ENCODE results near the gene SLC39A6. TPM values are rescaled to one million over a fixed set of nuclear protein-coding genes. Genes with fewer than 3 reads are reported as not detected.
"Not testable (repeated sequence)": the region's sequence is repeated elsewhere in the genome, so short reads cannot be mapped to it uniquely, and the experiment has no call there.

SLC39A6 gene
- total RNA-seq: 100 to 1,000 TPM in 4 of 8 experiments, 10 to 100 TPM in 4; 34.9 to 146 (median 99.8) TPM

GRCh38 chr18:36129300-36130038 lies at the start of gene SLC39A6, which contains the start of gene ELP2:
SLC39A6 (minus strand) TSS chr18:36129340; CDS start chr18:36127007, 2,333 bp downstream.
ELP2 (plus strand) TSS chr18:36129899; CDS start chr18:36129934, 35 bp downstream.
- peaks cover 14 to 19% of the 10 kb centered on the region in 2 donors for H3K4me1 ChIP-seq (replicated peaks in 1 of 2)
- peak within 1 kb of the TSS; percentile 74 to 100 (median 83) for H3K4me3 ChIP-seq
- in situ Hi-C loops (cut with MboI; ENCODE audit: low pct_unique_long_range_greater_than_20kb in 2 of 9, low sequenced_read_pairs in 9 of 9, unreplicated experiment in 9 of 9): loop anchor here in 2 of 9 experiments (25.0 kb wide), 1 partner anchor 117 kb away; no protein-coding TSS in a partner anchor
- peak; percentile 90 to 94 (median 92) for ATAC-seq (replicated peaks in 6 of 8)
- H3K27ac ChIP-seq: peak within 1 kb of the TSS; percentile 99 to 100
- 0 to 1% (median 0%) methylated on average over 2 to 25 of the region's 69 CpGs; no CpG with 5 or more reads in 2 of the 10 experiments for WGBS, 10 experiments

- no peak for ATAC-seq (replicated peaks in 6 of 8)
- 71 to 100% (median 85%) methylated on average over 1 to 3 of the region's 3 CpGs; no CpG with 5 or more reads in 4 of the 10 experiments for WGBS, 10 experiments
- Histone ChIP-seq H3K4me1 (replicated peaks in 1 of 2) (peaks cover 0 to 6% of the 10 kb centered on the region in 2 donors), H3K4me3 (no peak overlapping the region), H3K27ac (no peak overlapping the region)
- in situ Hi-C loops (cut with MboI; ENCODE audit: low pct_unique_long_range_greater_than_20kb in 2 of 9, low sequenced_read_pairs in 9 of 9, unreplicated experiment in 9 of 9): no loop called here
Measured at GRCh38 chr18:36177913-36178312, 48.8 kb upstream of the SLC39A6 start.

- in situ Hi-C loops (cut with MboI; ENCODE audit: low pct_unique_long_range_greater_than_20kb in 2 of 9, low sequenced_read_pairs in 9 of 9, unreplicated experiment in 9 of 9): no loop called here
- peak in 3 of 8 experiments; percentile 55 to 82 (median 77) for ATAC-seq (replicated peaks in 6 of 8)
- peaks cover 0 to 6% of the 10 kb centered on the region in 2 donors for H3K4me1 ChIP-seq (replicated peaks in 1 of 2)
- no peak overlapping the region for H3K27ac ChIP-seq
- no peak overlapping the region for H3K4me3 ChIP-seq
- WGBS, 10 experiments: 67 to 100% (median 92%) methylated on average over 2 to 8 of the region's 9 CpGs; no CpG with 5 or more reads in 1 of the 10 experiments
Measured at GRCh38 chr18:36176711-36177110, 47.6 kb upstream of the SLC39A6 start.

- 90 to 100% (median 96%) methylated on average over 1 to 2 of the region's 2 CpGs; no CpG with 5 or more reads in 6 of the 10 experiments for WGBS, 10 experiments
- ATAC-seq (replicated peaks in 6 of 8): peak in 1 of 8 experiments; percentile 63
Measured at GRCh38 chr18:36176177-36176584, 47.0 kb upstream of the SLC39A6 start.

GRCh38 chr18:36175481-36175880 lies 46.3 kb upstream of the SLC39A6 start:
- 67 to 100% (median 100%) methylated on average over 1 of the region's 1 CpG for WGBS, 10 experiments
- H3K4me1 ChIP-seq (replicated peaks in 1 of 2): peaks cover 0 to 6% of the 10 kb centered on the region in 2 donors
- no peak overlapping the region for H3K4me3 ChIP-seq
- in situ Hi-C loops (cut with MboI; ENCODE audit: low pct_unique_long_range_greater_than_20kb in 2 of 9, low sequenced_read_pairs in 9 of 9, unreplicated experiment in 9 of 9): no loop called here
- no peak for ATAC-seq (replicated peaks in 6 of 8)
- H3K27ac ChIP-seq: no peak overlapping the region

More at GRCh38 chr18:36176177-36176584, 47.0 kb upstream of the SLC39A6 start:
- H3K4me3 ChIP-seq: no peak overlapping the region
- H3K4me1 ChIP-seq (replicated peaks in 1 of 2): peaks cover 0 to 6% of the 10 kb centered on the region in 2 donors
- in situ Hi-C loops (cut with MboI; ENCODE audit: low pct_unique_long_range_greater_than_20kb in 2 of 9, low sequenced_read_pairs in 9 of 9, unreplicated experiment in 9 of 9): no loop called here
- H3K27ac ChIP-seq: no peak overlapping the region

GRCh38 chr18:36169938-36170337 lies 40.8 kb upstream of the SLC39A6 start:
- Histone ChIP-seq H3K4me3 (no peak overlapping the region), H3K4me1 (replicated peaks in 1 of 2) (peaks cover 0 to 6% of the 10 kb centered on the region in 2 donors), H3K27ac (no peak overlapping the region)
- WGBS, 10 experiments: 40 to 100% (median 86%) methylated on average over 1 to 5 of the region's 5 CpGs; no CpG with 5 or more reads in 5 of the 10 experiments
- ATAC-seq (replicated peaks in 6 of 8): peak in 2 of 8 experiments; percentile 35 to 52
- in situ Hi-C loops (cut with MboI; ENCODE audit: low pct_unique_long_range_greater_than_20kb in 2 of 9, low sequenced_read_pairs in 9 of 9, unreplicated experiment in 9 of 9): no loop called here

GRCh38 chr18:36168296-36168695 lies 39.2 kb upstream of the SLC39A6 start:
- H3K4me1 ChIP-seq (replicated peaks in 1 of 2); H3K4me3 ChIP-seq; in situ Hi-C loops (cut with MboI; ENCODE audit: low pct_unique_long_range_greater_than_20kb in 2 of 9, low sequenced_read_pairs in 9 of 9, unreplicated experiment in 9 of 9); ATAC-seq (replicated peaks in 6 of 8); H3K27ac ChIP-seq: not testable (repeated sequence)
- 86 to 100% (median 94%) methylated on average over 1 to 3 of the region's 3 CpGs; no CpG with 5 or more reads in 3 of the 10 experiments for WGBS, 10 experiments

- 92 to 100% (median 100%) methylated on average over 1 to 2 of the region's 3 CpGs; no CpG with 5 or more reads in 6 of the 10 experiments for WGBS, 10 experiments
- Histone ChIP-seq H3K27ac (no peak overlapping the region), H3K4me1 (replicated peaks in 1 of 2) (no peaks in the 10 kb centered on the region), H3K4me3 (no peak overlapping the region)
- in situ Hi-C loops (cut with MboI; ENCODE audit: low pct_unique_long_range_greater_than_20kb in 2 of 9, low sequenced_read_pairs in 9 of 9, unreplicated experiment in 9 of 9): no loop called here
- no peak for ATAC-seq (replicated peaks in 6 of 8)
Measured at GRCh38 chr18:36167692-36168218, 38.6 kb upstream of the SLC39A6 start.

- in situ Hi-C loops (cut with MboI; ENCODE audit: low pct_unique_long_range_greater_than_20kb in 2 of 9, low sequenced_read_pairs in 9 of 9, unreplicated experiment in 9 of 9): no loop called here
Measured at GRCh38 chr18:36162981-36163380, 33.8 kb upstream of the SLC39A6 start.

GRCh38 chr18:36160959-36161371 lies 31.8 kb upstream of the SLC39A6 start:
- Histone ChIP-seq H3K27ac (no peak overlapping the region), H3K4me1 (replicated peaks in 1 of 2) (no peaks in the 10 kb centered on the region), H3K4me3 (no peak overlapping the region)
- in situ Hi-C loops (cut with MboI; ENCODE audit: low pct_unique_long_range_greater_than_20kb in 2 of 9, low sequenced_read_pairs in 9 of 9, unreplicated experiment in 9 of 9): no loop called here
- ATAC-seq (replicated peaks in 6 of 8): no peak
- WGBS, 10 experiments: 50 to 100% (median 100%) methylated on average over 1 to 4 of the region's 4 CpGs

More at GRCh38 chr18:36162981-36163380, 33.8 kb upstream of the SLC39A6 start:
- ATAC-seq (replicated peaks in 6 of 8): no peak
- Histone ChIP-seq H3K27ac (no peak overlapping the region), H3K4me1 (replicated peaks in 1 of 2) (no peaks in the 10 kb centered on the region), H3K4me3 (no peak overlapping the region)
- WGBS, 10 experiments: 71 to 83% methylated on average over 1 of the region's 1 CpG; no CpG with 5 or more reads in 8 of the 10 experiments

- Histone ChIP-seq H3K27ac (no peak overlapping the region), H3K4me1 (replicated peaks in 1 of 2) (no peaks in the 10 kb centered on the region), H3K4me3 (no peak overlapping the region)
- WGBS, 10 experiments: 50 to 100% (median 89%) methylated on average over 2 to 5 of the region's 5 CpGs
- peak in 2 of 8 experiments; percentile 25 to 67 for ATAC-seq (replicated peaks in 6 of 8)
- in situ Hi-C loops (cut with MboI; ENCODE audit: low pct_unique_long_range_greater_than_20kb in 2 of 9, low sequenced_read_pairs in 9 of 9, unreplicated experiment in 9 of 9): no loop called here
Measured at GRCh38 chr18:36158266-36158867, 29.2 kb upstream of the SLC39A6 start.

GRCh38 chr18:36157441-36157840 lies 28.3 kb upstream of the SLC39A6 start:
- in situ Hi-C loops (cut with MboI; ENCODE audit: low pct_unique_long_range_greater_than_20kb in 2 of 9, low sequenced_read_pairs in 9 of 9, unreplicated experiment in 9 of 9): no loop called here
- Histone ChIP-seq H3K4me1 (replicated peaks in 1 of 2) (no peaks in the 10 kb centered on the region), H3K4me3 (no peak overlapping the region), H3K27ac (no peak overlapping the region)
- ATAC-seq (replicated peaks in 6 of 8): no peak

All from motor neuron (in vitro differentiated cells).